WTC11 (cell line): Measurements from ENCODE around the gene SLC38A3. TPM values are rescaled to one million over a fixed set of nuclear protein-coding genes. Genes with fewer than 3 reads are reported as not detected.

ENCODE experiments used
- ATAC-seq: fragments of 200-7000 bp; cut with Tn5 transposase; 2 replicates; pipeline ENCODE4 v1.10.0; 2021; ENCODE audit warnings: mild to moderate bottlenecking, moderate library complexity
- CTCF ChIA-PET: fragments of 300-600 bp; sonication (Branson Sonifier 250); formaldehyde crosslinking; loops from one replicate; lab custom pipeline; 2021; ENCODE audit warnings: antibody characterized with exemption; lab: Charles Lee
- POLR2A ChIA-PET: fragments of 350-600 bp; sonication (Branson Sonifier 250); formaldehyde crosslinking; loops from one replicate; lab custom pipeline; 2021; ENCODE audit warnings: antibody characterized with exemption; lab: Charles Lee
- DNase-seq: peaks from one replicate; pipeline ENCODE4 v3.0.0; 2021; ENCODE audit warnings: low spot score
- H3K27ac Mint-ChIP-seq: 2 replicates; pipeline ENCODE4 v1.8.0; 2021; ENCODE audit warnings: mixed read lengths
- H3K27me3 Mint-ChIP-seq: 2 replicates; pipeline ENCODE4 v1.8.0; 2021; ENCODE audit warnings: low read depth, mild to moderate bottlenecking, moderate library complexity, mixed read lengths
- H3K36me3 Mint-ChIP-seq: 2 replicates; pipeline ENCODE4 v1.8.0; 2021; ENCODE audit warnings: mixed read lengths
- H3K4me1 Mint-ChIP-seq: 2 replicates; pipeline ENCODE4 v1.8.0; 2022; ENCODE audit warnings: mixed read lengths
- H3K4me3 Mint-ChIP-seq: 2 replicates; pipeline ENCODE4 v1.8.0; 2021; ENCODE audit warnings: mild to moderate bottlenecking, moderate library complexity, mixed read lengths
- H3K9me3 Mint-ChIP-seq: 2 replicates; pipeline ENCODE4 v1.8.0; 2021; ENCODE audit warnings: mixed read lengths
- CREM ChIP-seq: sonication (generic); formaldehyde crosslinking; IDR thresholded peaks from 2 replicates; pipeline ENCODE4 v1.8.1; 2022; ENCODE audit warnings: mild to moderate bottlenecking, missing genetic modification reagents, moderate library complexity
- EMX1 ChIP-seq: fragments of 250-450 bp; sonication (Bioruptor Pico); IDR thresholded peaks from 2 replicates; pipeline ENCODE4 v1.8.0; 2021; ENCODE audit warnings: mild to moderate bottlenecking
- ETV6 ChIP-seq: sonication (generic); formaldehyde crosslinking; IDR thresholded peaks from 2 replicates; pipeline ENCODE4 v1.8.1; 2022; ENCODE audit warnings: mild to moderate bottlenecking, missing genetic modification reagents
- FOXK1 ChIP-seq: sonication (generic); formaldehyde crosslinking; IDR thresholded peaks from 2 replicates; pipeline ENCODE4 v1.8.0; 2022; ENCODE audit warnings: mild to moderate bottlenecking, moderate library complexity, missing genetic modification reagents
- JAZF1 ChIP-seq: fragments of 250-450 bp; sonication (Bioruptor Pico); IDR thresholded peaks from 2 replicates; pipeline ENCODE4 v1.9.0; 2021; ENCODE audit warnings: moderate library complexity, mild to moderate bottlenecking, inconsistent platforms
- JUN ChIP-seq: sonication (generic); formaldehyde crosslinking; IDR thresholded peaks from 2 replicates; pipeline ENCODE4 v1.8.0; 2023; ENCODE audit warnings: mild to moderate bottlenecking, missing genetic modification reagents
- NR1H2 ChIP-seq: sonication (generic); formaldehyde crosslinking; IDR thresholded peaks from 2 replicates; pipeline ENCODE4 v1.9.0; 2021; ENCODE audit warnings: mild to moderate bottlenecking, moderate library complexity, missing genetic modification reagents
- NR2C2 ChIP-seq: sonication (generic); formaldehyde crosslinking; IDR thresholded peaks from 2 replicates; pipeline ENCODE4 v1.8.0; 2022; ENCODE audit warnings: mild to moderate bottlenecking, missing genetic modification reagents
- PRRX2 ChIP-seq: fragments of 250-450 bp; sonication (Bioruptor Pico); IDR thresholded peaks from 2 replicates; pipeline ENCODE4 v1.8.0; 2021; ENCODE audit warnings: mild to moderate bottlenecking
- SMAD3 ChIP-seq: sonication (generic); formaldehyde crosslinking; IDR thresholded peaks from 2 replicates; pipeline ENCODE4 v1.8.0; 2022; ENCODE audit warnings: missing genetic modification reagents, mild to moderate bottlenecking, borderline replicate concordance
- SOX15 ChIP-seq: fragments of 250-450 bp; sonication (Bioruptor Pico); IDR thresholded peaks from 2 replicates; pipeline ENCODE4 v1.9.0; 2021; ENCODE audit warnings: mild to moderate bottlenecking
- TCF7 ChIP-seq: sonication (generic); formaldehyde crosslinking; IDR thresholded peaks from 2 replicates; pipeline ENCODE4 v1.8.0; 2022; ENCODE audit warnings: mild to moderate bottlenecking, low read depth, missing genetic modification reagents, moderate library complexity
- TEAD4 ChIP-seq: sonication (generic); formaldehyde crosslinking; IDR thresholded peaks from 2 replicates; pipeline ENCODE4 v1.8.0; 2022; ENCODE audit warnings: mild to moderate bottlenecking, missing genetic modification reagents
- ZBTB21 ChIP-seq: sonication (generic); formaldehyde crosslinking; IDR thresholded peaks from 2 replicates; pipeline ENCODE4 v1.8.1; 2023; ENCODE audit warnings: mild to moderate bottlenecking, missing genetic modification reagents, borderline replicate concordance
- ZNF121 ChIP-seq: sonication (generic); formaldehyde crosslinking; IDR thresholded peaks from 2 replicates; pipeline ENCODE4 v1.8.0; 2023; ENCODE audit warnings: missing genetic modification reagents
- total RNA-seq: library from RNA; stranded (reverse); gene quantifications from 3 replicates; pipeline ENCODE4 v1.2.3, GENCODE V29; 2021
- TF ChIP-seq, protein P1 (sequence below): sonication (generic); formaldehyde crosslinking; IDR thresholded peaks from 2 replicates; pipeline ENCODE4 v1.8.0; 2022; ENCODE audit warnings: mild to moderate bottlenecking, missing genetic modification reagents
- TF ChIP-seq, protein P2 (sequence below): sonication (generic); formaldehyde crosslinking; IDR thresholded peaks from 2 replicates; pipeline ENCODE4 v1.8.1; 2023; ENCODE audit warnings: mild to moderate bottlenecking, missing genetic modification reagents
- TF ChIP-seq, protein P3 (sequence below): fragments of 250-450 bp; sonication (Bioruptor Pico); IDR thresholded peaks from 2 replicates; pipeline ENCODE4 v2.1.2; 2022; ENCODE audit warnings: mild to moderate bottlenecking, moderate library complexity
- TF ChIP-seq, protein P4 (sequence below): fragments of 250-450 bp; sonication (Bioruptor Pico); conservative IDR thresholded peaks from 2 replicates; pipeline ENCODE4 v1.9.0; 2021; ENCODE audit warnings: mild to moderate bottlenecking
- TF ChIP-seq, protein P5 (sequence below): fragments of 250-450 bp; sonication (Bioruptor Pico); IDR thresholded peaks from 2 replicates; pipeline ENCODE4 v1.8.0; 2021; ENCODE audit warnings: mild to moderate bottlenecking
- TF ChIP-seq, protein P6 (sequence below): fragments of 200-600 bp; IDR thresholded peaks from 2 replicates; pipeline ENCODE4 v1.8.0; 2022; ENCODE audit warnings: antibody characterized with exemption

Gene SLC38A3
- total RNA-seq, 1 experiment from 2014 or later, result 0.90 TPM

DNA sequence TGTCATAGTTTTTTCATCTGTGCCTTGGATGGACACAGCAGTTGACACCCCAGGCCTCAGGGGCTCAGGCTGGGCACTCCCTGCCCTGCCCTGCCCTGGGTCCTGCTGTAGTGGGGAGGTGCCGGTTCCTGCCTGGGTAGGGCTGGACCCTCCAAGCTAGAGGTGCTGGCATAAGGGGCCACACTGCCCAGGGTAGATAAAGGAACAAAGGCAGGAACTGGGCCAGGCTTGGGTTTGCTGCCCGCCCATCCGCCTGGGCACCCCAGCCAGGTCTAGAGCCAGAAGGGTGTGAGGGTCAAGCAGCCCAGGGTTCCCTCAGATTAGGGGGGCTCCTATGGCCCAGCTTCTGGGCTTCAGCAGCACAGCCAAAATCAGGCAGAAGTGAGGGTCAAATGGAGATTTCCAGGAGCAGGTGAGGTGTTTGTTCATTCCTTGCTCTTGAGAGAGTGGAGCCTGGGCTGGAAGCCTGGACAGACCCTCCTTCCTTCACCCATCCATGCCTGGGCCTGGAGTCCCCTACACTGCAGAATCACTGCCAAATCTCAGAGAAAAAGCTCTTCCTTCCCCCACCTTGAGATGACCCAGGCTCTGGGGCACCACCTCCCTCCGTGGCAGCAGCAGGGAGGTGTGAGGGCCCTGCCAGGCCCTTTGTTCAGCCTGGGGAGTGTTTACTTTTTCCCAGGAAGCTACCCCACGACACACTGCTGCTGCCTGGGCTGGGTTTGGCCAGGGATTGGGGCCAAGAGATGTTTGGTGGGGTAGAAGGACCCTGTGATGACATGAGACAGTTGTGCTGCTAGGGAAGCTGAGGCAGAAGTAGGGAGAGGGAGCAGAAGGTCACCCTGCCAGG is 42.8 kb upstream of the SLC38A3 start (continued):
- TF ChIP-seq, protein P1, sequence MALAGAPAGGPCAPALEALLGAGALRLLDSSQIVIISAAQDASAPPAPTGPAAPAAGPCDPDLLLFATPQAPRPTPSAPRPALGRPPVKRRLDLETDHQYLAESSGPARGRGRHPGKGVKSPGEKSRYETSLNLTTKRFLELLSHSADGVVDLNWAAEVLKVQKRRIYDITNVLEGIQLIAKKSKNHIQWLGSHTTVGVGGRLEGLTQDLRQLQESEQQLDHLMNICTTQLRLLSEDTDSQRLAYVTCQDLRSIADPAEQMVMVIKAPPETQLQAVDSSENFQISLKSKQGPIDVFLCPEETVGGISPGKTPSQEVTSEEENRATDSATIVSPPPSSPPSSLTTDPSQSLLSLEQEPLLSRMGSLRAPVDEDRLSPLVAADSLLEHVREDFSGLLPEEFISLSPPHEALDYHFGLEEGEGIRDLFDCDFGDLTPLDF (CRISPR knock-in tag), result no peak
- TF ChIP-seq PRRX2 (CRISPR knock-in tag), result no peak
- no peak for TF ChIP-seq SMAD3
- no peak for TF ChIP-seq TEAD4 (CRISPR knock-in tag)

DNA sequence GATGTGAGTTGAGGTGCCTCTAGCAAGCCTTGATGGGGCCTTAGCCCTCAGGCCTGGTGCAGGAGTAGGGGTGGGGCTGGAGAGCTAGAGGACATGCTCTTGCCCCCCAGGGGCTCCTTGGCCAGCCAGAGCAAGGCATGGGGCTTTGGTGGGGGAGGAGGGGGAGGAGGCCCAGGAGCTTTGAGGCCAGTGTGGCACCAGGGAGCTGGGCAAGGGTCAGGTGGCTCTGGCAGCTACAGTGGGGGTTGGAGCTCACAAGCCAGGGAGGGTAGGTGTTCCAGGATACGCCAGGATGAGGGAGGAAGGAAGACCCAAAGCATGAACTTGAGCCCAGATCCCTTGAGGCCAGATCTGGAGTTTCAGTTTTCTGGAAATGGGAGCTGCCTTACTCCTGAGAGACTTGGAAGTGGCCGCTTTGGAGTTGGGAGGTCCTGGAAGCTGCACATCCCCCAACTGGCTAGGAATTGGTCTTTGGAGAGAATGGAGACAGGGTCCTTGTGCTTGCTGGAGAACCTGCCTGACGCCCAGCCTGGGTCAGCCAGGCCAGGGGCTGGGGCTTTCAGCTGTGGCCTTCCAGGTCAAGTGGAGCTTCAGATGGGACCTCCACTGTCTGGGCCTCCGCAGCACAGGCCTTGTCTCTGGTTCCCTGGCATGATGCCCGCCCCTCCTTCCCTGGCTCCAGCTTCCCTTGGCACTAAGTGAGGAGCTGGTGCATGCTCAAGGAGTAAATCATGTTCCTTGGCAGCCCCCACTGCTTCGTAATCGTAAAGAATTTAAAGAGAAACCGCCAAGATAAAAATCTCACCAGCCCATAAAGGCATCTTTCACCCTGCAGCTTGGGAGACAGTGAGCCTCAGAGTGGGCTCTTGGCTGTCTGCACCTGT is 41.3 kb upstream of the SLC38A3 start:
- TF ChIP-seq SOX15 (CRISPR knock-in tag), result no peak
- TF ChIP-seq ZBTB21 (CRISPR knock-in tag), result no peak
- TF ChIP-seq, protein P2, sequence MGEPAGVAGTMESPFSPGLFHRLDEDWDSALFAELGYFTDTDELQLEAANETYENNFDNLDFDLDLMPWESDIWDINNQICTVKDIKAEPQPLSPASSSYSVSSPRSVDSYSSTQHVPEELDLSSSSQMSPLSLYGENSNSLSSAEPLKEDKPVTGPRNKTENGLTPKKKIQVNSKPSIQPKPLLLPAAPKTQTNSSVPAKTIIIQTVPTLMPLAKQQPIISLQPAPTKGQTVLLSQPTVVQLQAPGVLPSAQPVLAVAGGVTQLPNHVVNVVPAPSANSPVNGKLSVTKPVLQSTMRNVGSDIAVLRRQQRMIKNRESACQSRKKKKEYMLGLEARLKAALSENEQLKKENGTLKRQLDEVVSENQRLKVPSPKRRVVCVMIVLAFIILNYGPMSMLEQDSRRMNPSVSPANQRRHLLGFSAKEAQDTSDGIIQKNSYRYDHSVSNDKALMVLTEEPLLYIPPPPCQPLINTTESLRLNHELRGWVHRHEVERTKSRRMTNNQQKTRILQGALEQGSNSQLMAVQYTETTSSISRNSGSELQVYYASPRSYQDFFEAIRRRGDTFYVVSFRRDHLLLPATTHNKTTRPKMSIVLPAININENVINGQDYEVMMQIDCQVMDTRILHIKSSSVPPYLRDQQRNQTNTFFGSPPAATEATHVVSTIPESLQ (CRISPR knock-in tag), result no peak
- TF ChIP-seq NR2C2 (CRISPR knock-in tag), result no peak
- TF ChIP-seq, protein P3, sequence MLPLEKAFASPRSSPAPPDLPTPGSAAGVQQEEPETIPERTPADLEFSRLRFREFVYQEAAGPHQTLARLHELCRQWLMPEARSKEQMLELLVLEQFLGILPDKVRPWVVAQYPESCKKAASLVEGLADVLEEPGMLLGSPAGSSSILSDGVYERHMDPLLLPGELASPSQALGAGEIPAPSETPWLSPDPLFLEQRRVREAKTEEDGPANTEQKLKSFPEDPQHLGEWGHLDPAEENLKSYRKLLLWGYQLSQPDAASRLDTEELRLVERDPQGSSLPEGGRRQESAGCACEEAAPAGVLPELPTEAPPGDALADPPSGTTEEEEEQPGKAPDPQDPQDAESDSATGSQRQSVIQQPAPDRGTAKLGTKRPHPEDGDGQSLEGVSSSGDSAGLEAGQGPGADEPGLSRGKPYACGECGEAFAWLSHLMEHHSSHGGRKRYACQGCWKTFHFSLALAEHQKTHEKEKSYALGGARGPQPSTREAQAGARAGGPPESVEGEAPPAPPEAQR (CRISPR knock-in tag), result no peak
- no peak for TF ChIP-seq ETV6 (CRISPR knock-in tag)
- TF ChIP-seq NR1H2, result no peak
- TF ChIP-seq TCF7 (CRISPR knock-in tag), result no peak
- TF ChIP-seq ZNF121 (CRISPR knock-in tag), result no peak
- TF ChIP-seq, protein P4, sequence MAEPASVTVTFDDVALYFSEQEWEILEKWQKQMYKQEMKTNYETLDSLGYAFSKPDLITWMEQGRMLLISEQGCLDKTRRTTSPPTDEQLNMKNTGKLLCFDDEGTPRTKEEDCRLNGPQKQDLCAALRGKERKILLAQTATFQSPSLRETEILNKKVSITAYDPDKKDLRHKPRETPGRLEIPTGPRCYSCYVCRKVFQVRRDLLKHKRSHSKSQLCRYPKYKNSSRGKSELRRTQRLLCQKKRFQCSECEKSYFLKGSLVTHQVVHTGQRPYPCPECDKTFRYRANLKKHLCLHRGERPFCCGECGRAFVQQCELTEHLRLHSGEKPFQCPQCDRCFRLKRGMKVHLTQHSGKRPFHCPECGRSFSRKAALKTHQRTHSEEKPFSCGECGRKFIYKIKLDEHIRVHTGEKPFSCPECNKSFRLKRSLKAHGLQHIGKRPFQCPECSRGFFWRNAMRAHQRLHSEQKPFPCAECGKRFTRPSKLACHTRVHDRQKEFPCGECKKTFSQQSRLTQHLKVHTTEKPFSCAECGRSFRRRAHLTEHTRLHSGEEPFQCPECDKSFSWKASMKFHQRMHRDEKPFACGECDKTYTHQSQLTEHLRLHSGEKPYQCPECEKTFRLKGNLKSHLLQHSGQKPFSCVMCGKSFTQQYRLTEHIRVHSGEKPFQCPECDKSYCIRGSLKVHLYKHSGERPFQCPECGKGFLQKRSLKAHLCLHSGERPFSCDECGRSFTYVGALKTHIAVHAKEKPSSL (CRISPR knock-in tag), result no peak
- TF ChIP-seq FOXK1 (CRISPR knock-in tag), result no peak
- TF ChIP-seq CREM, result no peak
- TF ChIP-seq JUN (CRISPR knock-in tag), result no peak
- TF ChIP-seq JAZF1 (CRISPR knock-in tag), result no peak
- TF ChIP-seq, protein P5, sequence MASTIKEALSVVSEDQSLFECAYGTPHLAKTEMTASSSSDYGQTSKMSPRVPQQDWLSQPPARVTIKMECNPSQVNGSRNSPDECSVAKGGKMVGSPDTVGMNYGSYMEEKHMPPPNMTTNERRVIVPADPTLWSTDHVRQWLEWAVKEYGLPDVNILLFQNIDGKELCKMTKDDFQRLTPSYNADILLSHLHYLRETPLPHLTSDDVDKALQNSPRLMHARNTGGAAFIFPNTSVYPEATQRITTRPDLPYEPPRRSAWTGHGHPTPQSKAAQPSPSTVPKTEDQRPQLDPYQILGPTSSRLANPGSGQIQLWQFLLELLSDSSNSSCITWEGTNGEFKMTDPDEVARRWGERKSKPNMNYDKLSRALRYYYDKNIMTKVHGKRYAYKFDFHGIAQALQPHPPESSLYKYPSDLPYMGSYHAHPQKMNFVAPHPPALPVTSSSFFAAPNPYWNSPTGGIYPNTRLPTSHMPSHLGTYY, result no peak
- TF ChIP-seq EMX1, result no peak
- TF ChIP-seq, protein P6, sequence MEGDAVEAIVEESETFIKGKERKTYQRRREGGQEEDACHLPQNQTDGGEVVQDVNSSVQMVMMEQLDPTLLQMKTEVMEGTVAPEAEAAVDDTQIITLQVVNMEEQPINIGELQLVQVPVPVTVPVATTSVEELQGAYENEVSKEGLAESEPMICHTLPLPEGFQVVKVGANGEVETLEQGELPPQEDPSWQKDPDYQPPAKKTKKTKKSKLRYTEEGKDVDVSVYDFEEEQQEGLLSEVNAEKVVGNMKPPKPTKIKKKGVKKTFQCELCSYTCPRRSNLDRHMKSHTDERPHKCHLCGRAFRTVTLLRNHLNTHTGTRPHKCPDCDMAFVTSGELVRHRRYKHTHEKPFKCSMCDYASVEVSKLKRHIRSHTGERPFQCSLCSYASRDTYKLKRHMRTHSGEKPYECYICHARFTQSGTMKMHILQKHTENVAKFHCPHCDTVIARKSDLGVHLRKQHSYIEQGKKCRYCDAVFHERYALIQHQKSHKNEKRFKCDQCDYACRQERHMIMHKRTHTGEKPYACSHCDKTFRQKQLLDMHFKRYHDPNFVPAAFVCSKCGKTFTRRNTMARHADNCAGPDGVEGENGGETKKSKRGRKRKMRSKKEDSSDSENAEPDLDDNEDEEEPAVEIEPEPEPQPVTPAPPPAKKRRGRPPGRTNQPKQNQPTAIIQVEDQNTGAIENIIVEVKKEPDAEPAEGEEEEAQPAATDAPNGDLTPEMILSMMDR, result no peak
- peaks cover 55% of the 10 kb centered on the region for H3K4me1 Mint-ChIP-seq
- POLR2A ChIA-PET, result interaction anchor here (1.0 kb wide), 2 partner anchors 25 to 43 kb away, joined by 4 to 6 read pairs; no protein-coding TSS in a partner anchor
- H3K27ac Mint-ChIP-seq, result no peak overlapping the region; the same call in 1 of the 2 replicates
- peaks cover 22% of the 10 kb centered on the region for H3K36me3 Mint-ChIP-seq
- DNase-seq, result no peak
- CTCF ChIA-PET, result interaction anchor here (0.9 to 2.6 kb wide), 6 partner anchors 25 to 101 kb away, joined by 4 to 9 read pairs (median 4); no protein-coding TSS in a partner anchor
- no peak for ATAC-seq
- H3K4me3 Mint-ChIP-seq, result no peak overlapping the region
- no peaks in the 10 kb centered on the region for H3K9me3 Mint-ChIP-seq
- no peaks in the 10 kb centered on the region for H3K27me3 Mint-ChIP-seq
